Neural progenitor cell (in vitro differentiated cells): Measurements from ENCODE around the gene DISC1.

ENCODE experiments used
- CTCF ChIP-seq: fragments of 200-600 bp; sonication (generic); IDR thresholded peaks from 2 replicates; pipeline ENCODE4 v1.5.1; 2017; ENCODE audit warnings: antibody characterized with exemption, mild to moderate bottlenecking
- EZH2phosphoT487 ChIP-seq: fragments of 200-600 bp; sonication (generic); IDR thresholded peaks from 2 replicates; pipeline ENCODE4 v1.6.1; 2017; ENCODE audit warnings: antibody characterized with exemption

- TF ChIP-seq CTCF = no peak
- no peak for TF ChIP-seq EZH2phosphoT487
Observed at GRCh38 chr1:231856894-231857293, 230.3 kb downstream of the DISC1 start.
